IMR-90 (cell line): ENCODE results near the gene ANO9. TPM values are rescaled to one million over a fixed set of nuclear protein-coding genes. Genes with fewer than 3 reads are reported as not detected.

Source experiments
- ATAC-seq: fragments of 200-7000 bp; cut with Tn5 transposase; 2 replicates; pipeline ENCODE4 v1.9.1; 2020; ENCODE audit warnings: low read depth, mild to moderate bottlenecking, moderate library complexity
- BruUV-seq: library from RNA; stranded (reverse); fragments of 400-500 nt; replicated peaks from 2 replicates; lab custom pipeline; 2021; lab: Mats Ljungman, UMichigan
- CTCF ChIA-PET: fragments of 300-600 bp; formaldehyde crosslinking; extraction: SDS; loops from one replicate; lab custom pipeline; 2021; ENCODE audit warnings: antibody characterized with exemption; lab: Yijun Ruan, JAX
- POLR2A ChIA-PET: fragments of 300-600 bp; sonication (Branson Sonifier 250); formaldehyde crosslinking; loops from one replicate; lab custom pipeline; 2022; ENCODE audit warnings: antibody characterized with exemption; ENCODE audit not compliant: unreplicated experiment; lab: Charles Lee
- DNase-seq: peaks from one replicate; pipeline ENCODE4 v3.0.0; 2013
- H2AFZ ChIP-seq: replicated peaks from 2 replicates; pipeline ENCODE3; 2013; ENCODE audit warnings: low read length, mild to moderate bottlenecking; ENCODE audit not compliant: poor library complexity
- H2AK5ac ChIP-seq: 2 replicates; pipeline ENCODE4 v1.6.1; 2013; ENCODE audit warnings: low read depth, low read length, inconsistent platforms
- H2AK9ac ChIP-seq: replicated peaks from 2 replicates; pipeline ENCODE3; 2013; ENCODE audit warnings: mild to moderate bottlenecking, low read depth, low read length, moderate library complexity; ENCODE audit not compliant: poor library complexity
- H2BK120ac ChIP-seq: 2 replicates; pipeline ENCODE4 v1.6.1; 2013; ENCODE audit warnings: low read depth, low read length, inconsistent platforms
- H2BK15ac ChIP-seq: 3 replicates; pipeline ENCODE4 v1.6.1; 2013; ENCODE audit warnings: low read depth, low read length, inconsistent platforms
- H2BK20ac ChIP-seq: 2 replicates; pipeline ENCODE4 v1.6.1; 2013; ENCODE audit warnings: low read depth, mild to moderate bottlenecking, inconsistent platforms, low read length, moderate library complexity
- H2BK5ac ChIP-seq: 2 replicates; pipeline ENCODE4 v1.6.1; 2013; ENCODE audit warnings: mild to moderate bottlenecking, low read depth, low read length, inconsistent platforms; ENCODE audit not compliant: poor library complexity, severe bottlenecking
- H3K14ac ChIP-seq: replicated peaks from 2 replicates; pipeline ENCODE4 v1.6.1; 2013; ENCODE audit warnings: low read depth, low read length, inconsistent platforms
- H3K18ac ChIP-seq: 2 replicates; pipeline ENCODE4 v1.6.1; 2013; ENCODE audit warnings: low read depth, low read length, control low read depth
- H3K23ac ChIP-seq: 2 replicates; pipeline ENCODE4 v1.6.1; 2013; ENCODE audit warnings: low read depth, low read length, inconsistent platforms
- H3K27ac ChIP-seq: 2 replicates; pipeline ENCODE4 v1.5.1; 2013; ENCODE audit warnings: mild to moderate bottlenecking, control low read depth, low read length; ENCODE audit not compliant: insufficient read depth
- H3K27me3 ChIP-seq: 2 replicates; pipeline ENCODE4 v1.6.1; 2013; ENCODE audit warnings: low read length; ENCODE audit not compliant: control insufficient read depth, insufficient read depth
- H3K36me3 ChIP-seq: 2 replicates; pipeline ENCODE4 v1.6.1; 2013; ENCODE audit warnings: low read length, mixed read lengths; ENCODE audit not compliant: control insufficient read depth, insufficient read depth
- H3K4ac ChIP-seq: 2 replicates; pipeline ENCODE4 v1.6.1; 2013; ENCODE audit warnings: low read depth, low read length, inconsistent platforms
- H3K4me1 ChIP-seq: 2 replicates; pipeline ENCODE4 v1.6.1; 2013; ENCODE audit warnings: low read length, mixed read lengths; ENCODE audit not compliant: control insufficient read depth, insufficient read depth
- H3K4me2 ChIP-seq: 2 replicates; pipeline ENCODE4 v1.6.1; 2013; ENCODE audit warnings: low read depth, mild to moderate bottlenecking, control low read depth, low read length, moderate library complexity
- H3K4me3 ChIP-seq: 2 replicates; pipeline ENCODE4 v1.5.1; 2013; ENCODE audit warnings: low read depth, mild to moderate bottlenecking, control low read depth, low read length, moderate library complexity; ENCODE audit not compliant: insufficient read depth
- H3K56ac ChIP-seq: 2 replicates; pipeline ENCODE4 v1.6.1; 2013; ENCODE audit warnings: low read length, inconsistent platforms; ENCODE audit not compliant: insufficient read depth; ENCODE audit errors: extremely low read depth
- H3K79me1 ChIP-seq, 2 experiments: 2 replicates each; pipeline ENCODE4 v1.6.1; 2013; ENCODE audit warnings: low read length in 2 of 2, inconsistent platforms in 1 of 2, low read depth in 1 of 2
- H3K9ac ChIP-seq: 2 replicates; pipeline ENCODE4 v1.6.1; 2013; ENCODE audit warnings: low read depth, low read length, control low read depth
- H3K9me1 ChIP-seq: 2 replicates; pipeline ENCODE4 v1.6.1; 2013; ENCODE audit warnings: low read length, inconsistent platforms; ENCODE audit not compliant: insufficient read depth
- H3K9me3 ChIP-seq: 2 replicates; pipeline ENCODE4 v1.6.1; 2013; ENCODE audit warnings: low read length; ENCODE audit not compliant: control insufficient read depth, insufficient read depth
- H4K20me1 ChIP-seq: 2 replicates; pipeline ENCODE4 v1.6.1; 2013; ENCODE audit warnings: low read length, inconsistent platforms; ENCODE audit not compliant: insufficient read depth
- H4K5ac ChIP-seq: 2 replicates; pipeline ENCODE4 v1.6.1; 2013; ENCODE audit warnings: mild to moderate bottlenecking, low read depth, low read length, control low read depth
- H4K8ac ChIP-seq, 2 experiments: 2 replicates each; pipeline ENCODE4 v1.6.1; 2013; ENCODE audit warnings: low read depth in 2 of 2, low read length in 2 of 2, control low read depth in 1 of 2, inconsistent platforms in 1 of 2
- H4K91ac ChIP-seq: 2 replicates; pipeline ENCODE4 v1.6.1; 2013; ENCODE audit warnings: low read depth, low read length, inconsistent platforms; ENCODE audit not compliant: insufficient read depth
- BHLHE40 ChIP-seq: fragments of 150-350 bp; IDR thresholded peaks from 2 replicates; pipeline ENCODE4 v1.6.1; 2016; ENCODE audit warnings: mild to moderate bottlenecking, low read depth, low read length
- CEBPB ChIP-seq: IDR thresholded peaks from 2 replicates; pipeline ENCODE4 v1.6.1; 2012; ENCODE audit warnings: low read depth, low read length, improper control_type of control experiment
- CHD1 ChIP-seq: IDR thresholded peaks from 2 replicates; pipeline ENCODE4 v1.6.1; 2012; ENCODE audit warnings: low read depth, low read length, improper control_type of control experiment
- CTCF ChIP-seq: conservative IDR thresholded peaks from 2 replicates; pipeline ENCODE4 v1.5.1; 2012; ENCODE audit warnings: mild to moderate bottlenecking, low read depth, low read length, improper control_type of control experiment
- FOS ChIP-seq: fragments of 150-350 bp; IDR thresholded peaks from 2 replicates; pipeline ENCODE4 v1.6.1; 2016; ENCODE audit warnings: low read depth, low read length
- MAFK ChIP-seq: IDR thresholded peaks from 2 replicates; pipeline ENCODE4 v1.6.1; 2012; ENCODE audit warnings: low read depth, low read length, improper control_type of control experiment
- MAZ ChIP-seq: IDR thresholded peaks from 2 replicates; pipeline ENCODE4 v1.6.1; 2012; ENCODE audit warnings: low read depth, mild to moderate bottlenecking, low read length, improper control_type of control experiment, moderate library complexity, borderline replicate concordance
- MXI1 ChIP-seq: IDR thresholded peaks from 2 replicates; pipeline ENCODE4 v1.6.1; 2012; ENCODE audit warnings: low read depth, mild to moderate bottlenecking, low read length, moderate library complexity, borderline replicate concordance
- NFE2L2 ChIP-seq: fragments of 150-350 bp; IDR thresholded peaks from 2 replicates; pipeline ENCODE4 v1.6.1; 2016; ENCODE audit warnings: low read depth, mild to moderate bottlenecking, low read length
- POLR2A ChIP-seq: IDR thresholded peaks from 2 replicates; pipeline ENCODE4 v1.6.1; 2012; ENCODE audit warnings: mild to moderate bottlenecking, low read depth, low read length
- RAD21 ChIP-seq: IDR thresholded peaks from 2 replicates; pipeline ENCODE4 v1.6.1; 2012; ENCODE audit warnings: low read length, improper control_type of control experiment
- RCOR1 ChIP-seq: IDR thresholded peaks from 2 replicates; pipeline ENCODE4 v1.6.1; 2012; ENCODE audit warnings: mild to moderate bottlenecking, low read length, improper control_type of control experiment; ENCODE audit not compliant: insufficient replicate concordance
- RFX5 ChIP-seq: IDR thresholded peaks from 2 replicates; pipeline ENCODE4 v1.8.0; 2012; ENCODE audit warnings: low read depth, mild to moderate bottlenecking, low read length, moderate library complexity
- SMC3 ChIP-seq: fragments of 150-350 bp; IDR thresholded peaks from 2 replicates; pipeline ENCODE4 v1.6.1; 2016; ENCODE audit warnings: low read depth, mild to moderate bottlenecking, antibody characterized with exemption, low read length, moderate library complexity
- USF2 ChIP-seq: fragments of 150-350 bp; IDR thresholded peaks from 2 replicates; pipeline ENCODE4 v1.6.1; 2017; ENCODE audit warnings: mild to moderate bottlenecking, antibody characterized with exemption, low read length, low read depth
- WGBS, 2 experiments: methylation state at CpG; one replicate each; pipeline versions ENCODE4 v1.1.5 to v1.1.7; 2013; ENCODE audit warnings: missing lambda C conversion rate in 2 of 2; ENCODE audit not compliant: insufficient read length in 1 of 2; ENCODE audit errors: extremely low coverage in 2 of 2; 5-methylcytosine and 5-hydroxymethylcytosine counted together
- dilution Hi-C: fragments of 300-500 bp; cut with HindIII; formaldehyde crosslinking; loops from one replicate; pipeline ENCODE4 v1.14.3; 2018; ENCODE audit warnings: low sequenced_read_pairs; ENCODE audit not compliant: unreplicated experiment
- in situ Hi-C: fragments of 300-500 bp; cut with MboI; formaldehyde crosslinking; loops from 3 replicates; pipeline ENCODE4 v1.14.3; 2019; ENCODE audit warnings: low sequenced_read_pairs, inconsistent platforms, mixed read lengths
- intact Hi-C: fragments of 100-400 bp; cut with micrococcal nuclease; formaldehyde crosslinking; loops from 2 replicates; pipeline ENCODE4 v1.10.0; 2022
- polyA plus RNA-seq, 3 experiments: library from polyadenylated mRNA; depleted of rRNA; stranded (reverse); fragments of >200 nt; gene quantifications; 2 replicates each; pipeline ENCODE4 v1.2.3, GENCODE V29; 2012; ENCODE audit warnings: low replicate concordance in 1 of 3
- total RNA-seq: library from RNA; depleted of rRNA; stranded (reverse); fragments of >200 nt; gene quantifications from 2 replicates; pipeline ENCODE4 v1.2.3, GENCODE V29; 2012
- TF ChIP-seq, protein P1 (sequence below): fragments of 150-350 bp; IDR thresholded peaks from 2 replicates; pipeline ENCODE4 v1.6.1; 2016; ENCODE audit warnings: low read depth, mild to moderate bottlenecking, low read length, moderate library complexity, borderline replicate concordance

Gene ANO9
- total and polyA plus RNA-seq, 2 of the 4 experiments (the other 2 are of a cell fraction): not detected

DNA sequence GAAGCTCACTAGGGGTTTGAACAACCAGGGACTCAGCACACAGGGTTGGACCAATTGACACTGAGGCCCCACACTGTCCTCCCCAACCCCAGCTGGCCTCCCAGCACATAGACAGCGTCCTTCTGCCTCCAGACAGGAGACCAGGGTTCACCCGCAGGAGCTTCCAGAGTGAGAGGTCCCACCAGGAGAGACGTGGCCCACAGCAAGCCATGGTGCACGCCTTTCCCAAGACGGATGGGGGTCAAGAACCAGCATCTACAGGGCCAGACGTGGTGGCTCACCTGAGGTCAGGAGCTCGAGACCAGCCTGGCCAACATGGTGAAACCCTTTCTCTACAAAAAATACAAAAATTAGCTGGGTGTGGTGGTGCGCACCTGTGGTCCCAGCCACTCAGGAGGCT lies 15.0 kb downstream of the ANO9 start:
- 33% methylated on average over 3 of the region's 8 CpGs; no CpG with 5 or more reads in 1 of the 2 experiments for WGBS, 2 experiments

More for the DNA sequence above, 15.0 kb downstream of the ANO9 start:
- no peak overlapping the region for H3K9ac ChIP-seq
- no peak overlapping the region for H3K4me2 ChIP-seq
- H4K5ac ChIP-seq: no peak overlapping the region
- no peaks in the 10 kb centered on the region for H3K36me3 ChIP-seq
- no peak overlapping the region for H3K27ac ChIP-seq
- DNase-seq (no peak), ATAC-seq (no peak)
- no peaks in the 10 kb centered on the region for H3K4me1 ChIP-seq
- no peak overlapping the region for H2BK15ac ChIP-seq
- no peaks in the 10 kb centered on the region for H3K9me3 ChIP-seq
- H3K18ac ChIP-seq: no peak overlapping the region
- POLR2A ChIA-PET: no interaction called here
- in situ Hi-C loops (no loop called here), intact Hi-C loops (no loop called here), dilution Hi-C loops (no loop called here)
- no peak overlapping the region for H4K91ac ChIP-seq
- H3K56ac ChIP-seq: no peak overlapping the region
- no peak overlapping the region for H3K23ac ChIP-seq
- H2BK20ac ChIP-seq: no peak overlapping the region
- CTCF ChIA-PET: no interaction called here
- H3K9me1 ChIP-seq: no peaks in the 10 kb centered on the region
- no peak overlapping the region for H2BK5ac ChIP-seq
- TF ChIP-seq CHD1 (no peak), FOS (no peak), RAD21 (no peak), MAFK (no peak), NFE2L2 (no peak), CTCF (no peak), BHLHE40 (no peak), RFX5 (no peak), RCOR1 (no peak), SMC3 (no peak), POLR2A (no peak), MAZ (no peak), MXI1 (no peak), USF2 (no peak), CEBPB (no peak)
- TF ChIP-seq, protein P1, sequence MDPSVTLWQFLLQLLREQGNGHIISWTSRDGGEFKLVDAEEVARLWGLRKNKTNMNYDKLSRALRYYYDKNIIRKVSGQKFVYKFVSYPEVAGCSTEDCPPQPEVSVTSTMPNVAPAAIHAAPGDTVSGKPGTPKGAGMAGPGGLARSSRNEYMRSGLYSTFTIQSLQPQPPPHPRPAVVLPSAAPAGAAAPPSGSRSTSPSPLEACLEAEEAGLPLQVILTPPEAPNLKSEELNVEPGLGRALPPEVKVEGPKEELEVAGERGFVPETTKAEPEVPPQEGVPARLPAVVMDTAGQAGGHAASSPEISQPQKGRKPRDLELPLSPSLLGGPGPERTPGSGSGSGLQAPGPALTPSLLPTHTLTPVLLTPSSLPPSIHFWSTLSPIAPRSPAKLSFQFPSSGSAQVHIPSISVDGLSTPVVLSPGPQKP: no peak
- BruUV-seq: no TSS peak
- H3K14ac ChIP-seq: no peak overlapping the region
- H3K79me1 ChIP-seq: no peaks in the 10 kb centered on the region
- H4K20me1 ChIP-seq: no peaks in the 10 kb centered on the region
- no peak overlapping the region for H4K8ac ChIP-seq
- no peak overlapping the region for H2AFZ ChIP-seq
- no peak overlapping the region for H3K4ac ChIP-seq
- no peak overlapping the region for H2AK9ac ChIP-seq
- H3K4me3 ChIP-seq: no peak overlapping the region
- no peak overlapping the region for H2AK5ac ChIP-seq
- no peak overlapping the region for H2BK120ac ChIP-seq
- H3K27me3 ChIP-seq: peaks cover 18% of the 10 kb centered on the region
